Measurements from ENCODE around the gene SLC19A1.
A peak's percentile ranks its signal among the peaks of the same experiment; 100 is the strongest.
"Not testable (repeated sequence)": the region's sequence is repeated elsewhere in the genome, so short reads cannot be mapped to it uniquely, and the experiment has no call there.

Gene SLC19A1

DNA sequence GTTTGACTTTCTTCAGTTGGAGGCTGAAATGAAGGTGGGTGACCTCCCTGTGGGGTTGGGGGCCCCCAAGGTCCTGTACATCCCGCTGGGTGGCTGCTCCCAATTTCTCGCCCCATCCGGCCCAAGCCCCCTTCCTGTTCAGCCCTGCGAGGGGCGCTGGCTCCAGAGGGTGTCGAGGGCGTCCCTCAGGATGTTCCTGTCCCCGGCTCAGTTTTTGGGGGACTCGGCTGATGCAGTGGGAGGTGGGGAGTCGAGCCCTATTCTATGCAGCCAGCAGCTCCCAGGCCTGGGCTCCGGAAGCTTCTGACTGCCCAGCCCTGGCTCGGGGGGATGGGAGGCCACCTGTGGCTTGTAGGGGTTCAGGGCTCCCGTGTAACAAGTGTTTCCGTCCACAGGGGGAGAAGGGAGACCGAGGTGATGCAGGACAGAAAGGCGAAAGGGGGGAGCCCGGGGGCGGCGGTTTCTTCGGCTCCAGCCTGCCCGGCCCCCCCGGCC is 38.2 kb downstream of the SLC19A1 start:
- H3K27ac Mint-ChIP-seq: no peak overlapping the region
- ATAC-seq (ENCODE audit: low read depth) (no peak), DNase-seq (ENCODE audit: low spot score in 2 of 2) (no peak)
- no peak overlapping the region for H3K4me3 Mint-ChIP-seq
- H3K36me3 Mint-ChIP-seq: peaks cover 2% of the 10 kb centered on the region
- H3K9me3 Mint-ChIP-seq: no peaks in the 10 kb centered on the region
- peaks cover 6% of the 10 kb centered on the region for H3K27me3 Mint-ChIP-seq
- H3K4me1 Mint-ChIP-seq: peaks cover 18% of the 10 kb centered on the region

- H3K4me1 Mint-ChIP-seq: peaks cover 19% of the 10 kb centered on the region
- not testable (repeated sequence) for ATAC-seq (ENCODE audit: low read depth); H3K9me3 Mint-ChIP-seq; H3K4me3 Mint-ChIP-seq; DNase-seq (ENCODE audit: low spot score in 2 of 2); H3K27me3 Mint-ChIP-seq; H3K27ac Mint-ChIP-seq; H3K36me3 Mint-ChIP-seq
Observed at GRCh38 chr21:45503226-45503625, 39.0 kb downstream of the SLC19A1 start.

DNA sequence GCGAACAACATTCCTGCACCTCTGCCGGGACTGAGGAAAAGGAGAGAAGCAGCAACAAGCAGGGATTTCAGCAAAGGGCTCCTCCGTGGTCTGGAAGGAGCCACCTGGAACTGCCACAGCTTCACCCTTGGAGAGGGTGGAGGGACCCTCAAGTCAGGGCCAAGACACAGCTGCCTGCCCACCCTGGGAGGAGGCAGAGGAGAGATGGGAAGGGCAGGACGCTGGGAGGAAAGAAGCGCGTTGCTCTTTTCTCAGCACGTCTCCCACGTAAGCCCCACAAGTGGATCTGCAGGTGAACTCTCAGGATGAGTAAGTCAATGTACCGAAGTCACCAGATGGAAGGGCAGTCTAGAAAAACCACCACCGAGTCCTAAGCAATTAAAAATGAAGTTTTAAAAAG is 39.6 kb downstream of the SLC19A1 start:
- Mint-ChIP-seq H3K4me1 (peaks cover 13% of the 10 kb centered on the region), H3K36me3 (peaks cover 2% of the 10 kb centered on the region), H3K9me3 (no peaks in the 10 kb centered on the region), H3K4me3 (no peak overlapping the region), H3K27me3 (peaks cover 9% of the 10 kb centered on the region), H3K27ac (no peak overlapping the region)
- ATAC-seq (ENCODE audit: low read depth) (no peak), DNase-seq (ENCODE audit: low spot score in 2 of 2) (no peak)

DNA sequence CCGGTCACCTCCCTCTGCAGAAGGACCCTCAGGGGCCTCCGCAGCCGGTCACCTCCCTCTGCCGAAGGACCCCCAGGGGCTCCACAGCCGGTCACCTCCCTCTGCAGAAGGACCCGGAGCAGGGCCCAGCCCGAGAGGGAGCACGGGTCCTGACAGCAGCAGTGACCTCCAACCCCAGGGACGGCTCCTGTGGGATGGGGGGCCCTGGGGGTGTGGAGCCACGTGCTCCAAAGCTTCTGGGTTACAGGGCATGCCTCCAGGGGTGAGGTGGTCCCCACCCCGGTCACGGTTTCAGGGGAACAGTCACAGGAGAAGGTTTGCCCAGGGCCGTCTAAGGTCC is 40.3 kb downstream of the SLC19A1 start:
- H3K4me3 Mint-ChIP-seq: no peak overlapping the region
- H3K27me3 Mint-ChIP-seq: peaks cover 9% of the 10 kb centered on the region
- peaks cover 13% of the 10 kb centered on the region for H3K4me1 Mint-ChIP-seq
- DNase-seq (ENCODE audit: low spot score in 2 of 2) (no peak), ATAC-seq (ENCODE audit: low read depth) (no peak)
- H3K36me3 Mint-ChIP-seq: peaks cover 2% of the 10 kb centered on the region
- no peaks in the 10 kb centered on the region for H3K9me3 Mint-ChIP-seq
- peak overlapping the region; percentile 39 for H3K27ac Mint-ChIP-seq

DNA sequence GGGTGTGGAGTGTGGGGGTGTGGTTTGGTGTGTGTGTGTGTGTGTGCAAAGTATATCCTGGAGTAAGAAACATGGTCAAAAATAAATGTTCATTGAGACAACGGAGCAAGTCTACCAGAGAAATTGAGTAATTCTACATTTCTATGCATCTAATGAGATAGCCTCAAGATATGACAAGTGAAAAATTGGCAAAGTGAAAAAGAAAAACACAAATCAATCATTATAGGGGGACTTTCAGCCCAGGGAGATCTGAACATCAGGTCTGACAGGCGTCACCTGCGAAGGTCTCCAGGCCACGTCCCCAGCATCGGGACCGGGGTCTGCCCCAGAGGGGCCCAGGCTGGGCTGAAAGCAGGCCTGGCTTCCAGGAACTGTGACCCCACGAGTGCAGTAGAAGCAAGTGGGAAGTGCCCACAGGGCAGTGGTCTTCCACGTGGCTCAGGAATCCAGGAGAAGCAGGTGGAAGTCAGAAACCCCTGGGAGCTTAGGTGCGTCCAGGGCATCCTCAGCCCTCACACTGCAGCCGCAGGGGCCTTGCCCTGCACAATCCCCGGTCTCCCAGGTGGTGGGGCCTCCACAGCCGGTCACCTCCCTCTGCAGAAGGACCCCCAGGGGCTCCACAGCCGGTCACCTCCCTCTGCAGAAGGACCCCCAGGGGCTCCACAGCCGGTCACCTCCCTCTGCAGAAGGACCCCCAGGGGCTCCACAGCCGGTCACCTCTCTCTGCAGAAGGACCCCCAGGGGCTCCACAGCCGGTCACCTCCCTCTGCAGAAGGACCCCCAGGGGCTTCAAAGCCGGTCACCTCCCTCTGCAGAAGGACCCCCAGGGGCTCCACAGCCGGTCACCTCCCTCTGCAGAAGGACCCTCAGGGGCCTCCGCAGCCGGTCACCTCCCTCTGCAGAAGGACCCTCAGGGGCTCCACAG is 40.9 kb downstream of the SLC19A1 start:
- not testable (repeated sequence) for DNase-seq (ENCODE audit: low spot score in 2 of 2); H3K27ac Mint-ChIP-seq; ATAC-seq (ENCODE audit: low read depth); H3K36me3 Mint-ChIP-seq; H3K4me3 Mint-ChIP-seq; H3K27me3 Mint-ChIP-seq; H3K9me3 Mint-ChIP-seq
- peaks cover 13% of the 10 kb centered on the region for H3K4me1 Mint-ChIP-seq

DNA sequence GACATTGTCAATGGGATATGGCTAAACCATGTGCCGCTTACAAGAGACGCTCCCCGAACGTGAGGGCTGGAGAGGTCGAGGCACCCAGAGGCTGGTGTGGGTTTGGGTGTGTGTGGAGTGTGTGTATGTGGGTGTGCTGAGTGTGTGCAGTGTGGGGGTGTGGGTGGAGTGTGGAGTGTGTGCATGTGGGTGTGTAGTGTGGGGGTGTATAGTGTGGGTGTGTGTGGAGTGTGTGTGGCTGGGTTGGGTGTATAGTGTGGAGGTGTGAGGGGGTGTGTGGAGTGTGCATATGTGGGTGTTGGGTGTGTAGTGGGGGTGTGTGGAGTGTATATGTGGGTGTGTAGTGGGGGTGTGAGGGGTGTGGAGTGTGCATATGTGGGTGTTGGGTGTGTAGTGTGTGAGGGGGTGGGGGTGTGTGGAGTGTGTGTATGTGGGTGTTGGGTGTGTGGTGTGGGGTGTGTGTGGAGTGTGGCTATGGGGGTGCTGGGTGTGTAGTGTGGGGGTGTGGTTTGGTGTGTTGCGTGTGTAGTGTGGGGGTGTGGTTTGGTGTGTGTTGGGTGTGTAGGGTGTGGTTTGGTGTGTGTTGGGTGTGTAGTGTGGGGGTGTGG is 42.2 kb downstream of the SLC19A1 start:
- Mint-ChIP-seq H3K27ac (no peak overlapping the region), H3K4me3 (no peak overlapping the region), H3K27me3 (peaks cover 9% of the 10 kb centered on the region), H3K36me3 (peaks cover 2% of the 10 kb centered on the region), H3K4me1 (peaks cover 13% of the 10 kb centered on the region), H3K9me3 (no peaks in the 10 kb centered on the region)
- ATAC-seq (ENCODE audit: low read depth) (no peak), DNase-seq (ENCODE audit: low spot score in 2 of 2) (no peak)

DNA sequence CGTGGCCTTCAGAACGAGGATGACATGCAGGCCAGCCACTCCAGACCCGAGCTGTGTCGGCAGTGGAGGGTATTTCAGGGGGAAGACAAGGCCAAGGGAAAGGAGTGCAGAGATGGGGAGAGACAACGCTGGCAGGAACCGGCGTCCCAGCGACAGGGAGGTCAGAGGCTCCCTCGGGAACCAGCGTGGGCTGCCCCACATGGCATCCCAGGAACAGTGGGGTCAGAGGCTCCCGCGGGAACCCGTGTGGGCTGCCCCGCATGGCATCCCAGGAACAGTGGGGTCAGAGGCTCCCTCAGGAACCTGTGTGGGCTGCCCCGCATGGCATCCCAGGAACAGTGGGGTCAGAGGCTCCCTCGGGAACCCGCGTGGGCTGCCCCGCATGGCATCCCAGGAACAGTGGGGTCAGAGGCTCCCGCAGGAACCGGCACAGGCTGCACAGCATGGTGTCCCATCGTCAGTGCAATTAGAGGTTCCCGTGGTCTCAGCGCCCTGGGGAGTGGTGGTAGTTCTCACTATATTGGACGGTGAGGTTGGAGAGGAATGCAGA is 43.0 kb downstream of the SLC19A1 start:
- Mint-ChIP-seq H3K27ac (no peak overlapping the region), H3K4me1 (peaks cover 13% of the 10 kb centered on the region), H3K4me3 (no peak overlapping the region), H3K36me3 (peaks cover 2% of the 10 kb centered on the region), H3K27me3 (peaks cover 9% of the 10 kb centered on the region), H3K9me3 (no peaks in the 10 kb centered on the region)
- no peak for ATAC-seq (ENCODE audit: low read depth)
- no peak for DNase-seq (ENCODE audit: low spot score in 2 of 2)

DNA sequence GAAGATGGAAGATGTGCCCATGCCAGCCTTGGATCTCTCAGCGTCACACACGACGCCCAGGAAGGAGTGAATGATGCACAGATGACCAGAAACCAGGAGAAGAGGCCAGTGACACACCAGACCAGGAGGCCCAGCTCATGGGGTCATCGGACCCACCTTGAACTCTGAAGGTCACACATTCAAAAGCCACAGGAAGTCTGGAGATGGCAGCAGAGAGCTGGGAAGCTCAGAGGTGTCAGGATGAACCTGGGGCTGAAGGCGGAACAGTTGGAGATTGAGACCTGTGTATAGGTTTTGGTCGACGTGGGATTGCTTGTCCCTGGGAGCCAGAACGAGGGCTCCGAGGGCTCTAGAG is 43.6 kb downstream of the SLC19A1 start:
- Mint-ChIP-seq H3K4me3 (no peak overlapping the region), H3K36me3 (peaks cover 2% of the 10 kb centered on the region), H3K27ac (no peak overlapping the region), H3K9me3 (no peaks in the 10 kb centered on the region), H3K27me3 (peaks cover 9% of the 10 kb centered on the region), H3K4me1 (peaks cover 11% of the 10 kb centered on the region)
- ATAC-seq (ENCODE audit: low read depth) (no peak), DNase-seq (ENCODE audit: low spot score in 2 of 2) (no peak)

DNA sequence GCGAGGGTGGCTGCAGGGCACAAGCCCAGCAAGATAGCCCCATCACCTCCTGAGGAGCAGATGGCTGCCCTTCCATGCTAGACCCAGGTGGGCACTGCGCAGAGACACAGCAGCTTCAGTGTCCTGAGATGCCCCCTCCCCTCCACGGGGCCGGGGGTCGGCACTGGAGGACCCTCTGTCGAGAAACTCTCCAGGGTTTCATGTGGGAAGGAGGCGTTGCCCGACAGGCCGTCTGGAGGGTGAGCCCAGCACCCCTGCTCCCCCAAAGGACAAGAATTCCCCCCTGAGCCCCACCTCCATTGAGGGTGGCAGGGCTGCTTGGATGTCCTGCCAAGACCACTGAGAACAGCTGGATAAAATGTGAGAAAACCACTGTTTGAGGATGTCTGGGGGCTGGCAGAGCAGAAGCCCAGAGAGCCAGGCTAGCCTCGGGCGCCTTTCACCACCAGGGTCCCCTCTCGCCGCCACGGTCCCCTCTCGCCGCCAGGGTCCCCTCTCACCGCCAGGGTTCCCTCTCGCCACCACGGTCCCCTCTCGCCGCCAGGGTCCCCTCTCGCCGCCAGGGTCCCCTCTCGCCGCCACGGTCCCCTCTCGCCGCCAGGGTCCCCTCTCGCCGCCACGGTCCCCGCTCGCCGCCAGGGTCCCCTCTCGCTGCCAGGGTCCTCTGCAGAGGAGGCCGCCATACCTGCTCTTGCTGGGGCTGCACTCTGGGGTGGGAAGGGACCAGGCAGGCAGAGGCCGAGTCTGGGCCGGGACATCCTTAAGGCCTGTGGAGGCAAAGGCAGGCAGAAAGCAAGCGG is 44.2 kb downstream of the SLC19A1 start:
- no peak for ATAC-seq (ENCODE audit: low read depth)
- Mint-ChIP-seq H3K9me3 (no peaks in the 10 kb centered on the region), H3K27me3 (peaks cover 9% of the 10 kb centered on the region), H3K4me1 (peaks cover 11% of the 10 kb centered on the region), H3K4me3 (no peak overlapping the region), H3K36me3 (peaks cover 2% of the 10 kb centered on the region), H3K27ac (no peak overlapping the region)
- no peak for DNase-seq (ENCODE audit: low spot score in 2 of 2)

DNA sequence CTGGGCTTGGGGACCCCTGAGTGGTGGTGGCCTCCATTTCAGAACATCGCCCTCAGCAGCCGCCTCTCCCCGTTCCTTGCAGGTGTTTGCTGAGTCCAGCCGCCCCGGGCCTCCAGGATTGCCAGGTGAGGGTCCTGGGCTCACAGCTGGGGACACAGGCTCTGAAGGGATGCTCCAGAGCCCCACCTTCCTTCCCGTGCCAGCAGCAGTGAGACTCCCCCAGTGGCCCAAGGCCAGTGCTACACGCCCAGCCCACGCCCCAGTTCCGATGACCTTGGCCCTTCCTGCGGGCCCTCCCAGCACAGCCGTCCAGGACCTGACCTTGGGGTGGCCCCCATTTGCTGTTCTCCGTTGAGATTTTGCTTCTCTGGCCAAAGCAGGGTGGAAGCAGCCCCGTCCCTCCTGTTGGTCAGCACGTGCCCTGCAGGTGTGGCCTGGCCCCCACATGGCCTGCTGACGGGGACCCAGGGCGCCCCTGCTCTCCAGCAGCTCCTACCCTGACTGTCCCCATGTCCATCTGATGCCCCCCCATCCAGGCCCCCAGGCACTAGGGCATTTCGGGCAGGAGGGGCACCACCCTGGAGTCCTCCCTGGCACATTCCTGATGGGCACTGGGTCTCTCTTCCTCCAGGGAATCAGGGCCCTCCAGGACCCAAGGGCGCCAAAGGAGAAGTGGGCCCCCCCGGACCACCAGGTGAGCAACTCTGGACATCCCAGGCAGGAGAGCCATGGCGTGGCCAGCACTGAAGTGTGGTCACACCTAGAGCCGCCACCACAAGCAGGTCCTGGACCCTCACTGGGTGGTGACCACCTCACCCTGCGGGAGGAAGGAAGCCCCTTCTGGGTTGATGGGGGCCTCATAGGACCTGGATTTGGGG is 45.0 kb downstream of the SLC19A1 start:
- H3K4me3 Mint-ChIP-seq: no peak overlapping the region
- H3K4me1 Mint-ChIP-seq: peaks cover 11% of the 10 kb centered on the region
- H3K27ac Mint-ChIP-seq: no peak overlapping the region
- ATAC-seq (ENCODE audit: low read depth): no peak
- DNase-seq (ENCODE audit: low spot score in 2 of 2): no peak
- H3K36me3 Mint-ChIP-seq: peaks cover 2% of the 10 kb centered on the region
- peaks cover 9% of the 10 kb centered on the region for H3K27me3 Mint-ChIP-seq
- H3K9me3 Mint-ChIP-seq: no peaks in the 10 kb centered on the region

- Mint-ChIP-seq H3K27ac (no peak overlapping the region), H3K4me3 (no peak overlapping the region), H3K27me3 (peaks cover 12% of the 10 kb centered on the region), H3K9me3 (no peaks in the 10 kb centered on the region), H3K36me3 (peaks cover 2% of the 10 kb centered on the region), H3K4me1 (peaks cover 11% of the 10 kb centered on the region)
- ATAC-seq (ENCODE audit: low read depth) (no peak), DNase-seq (ENCODE audit: low spot score in 2 of 2) (no peak)
Observed at GRCh38 chr21:45496151-45496967, 45.9 kb downstream of the SLC19A1 start.

DNA sequence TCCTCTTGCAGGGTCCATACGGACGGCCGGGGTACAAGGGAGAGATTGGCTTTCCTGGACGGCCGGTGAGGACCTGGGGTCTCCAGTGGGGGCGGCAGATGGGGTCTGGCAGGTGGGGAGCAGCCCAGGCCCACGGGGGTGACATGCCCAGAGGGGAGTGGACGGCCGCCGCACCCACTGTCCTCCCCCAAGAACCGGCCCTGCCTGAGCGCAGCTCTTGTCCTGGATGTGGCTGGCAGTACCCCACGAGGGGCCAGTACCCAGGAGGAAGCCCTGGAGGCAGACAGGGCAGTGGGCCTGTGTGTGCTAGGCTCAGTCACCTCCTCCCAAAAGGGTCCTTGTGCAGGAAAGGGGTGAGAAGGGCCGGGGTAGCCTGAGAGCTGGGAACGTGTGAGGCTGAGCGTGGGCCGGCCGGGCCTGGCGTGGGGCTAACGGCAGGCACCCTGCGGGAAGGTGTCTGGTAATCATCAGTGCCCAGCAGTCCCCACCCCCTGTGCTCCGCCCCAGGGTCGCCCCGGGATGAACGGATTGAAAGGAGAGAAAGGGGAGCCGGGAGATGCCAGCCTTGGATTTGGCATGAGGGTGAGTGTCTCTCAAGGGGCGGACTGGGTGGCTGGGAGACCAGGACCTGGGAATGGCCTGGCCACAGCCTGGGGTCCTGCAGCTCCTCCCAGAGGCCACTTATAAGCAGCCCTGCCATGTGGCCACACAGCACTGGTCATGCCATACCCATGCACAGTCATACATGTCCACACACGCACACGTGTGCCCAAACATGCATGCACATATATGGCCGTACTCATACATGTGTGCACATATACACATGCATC is 47.2 kb downstream of the SLC19A1 start:
- no peak overlapping the region for H3K4me3 Mint-ChIP-seq
- ATAC-seq (ENCODE audit: low read depth) (no peak), DNase-seq (ENCODE audit: low spot score in 2 of 2) (no peak)

More for the DNA sequence above, 47.2 kb downstream of the SLC19A1 start:
- Mint-ChIP-seq H3K36me3 (peaks cover 2% of the 10 kb centered on the region), H3K9me3 (no peaks in the 10 kb centered on the region), H3K27me3 (peaks cover 11% of the 10 kb centered on the region), H3K27ac (no peak overlapping the region), H3K4me1 (peaks cover 9% of the 10 kb centered on the region)
